ENCODE measurements around the gene CFAP410.
"Not testable (repeated sequence)": the region's sequence is repeated elsewhere in the genome, so short reads cannot be mapped to it uniquely, and the experiment has no call there.

The CFAP410 gene

GRCh38 chr21:44368711-44369446 lies 29.7 kb upstream of the CFAP410 start:
- FAIRE-seq: no peak

GRCh38 chr21:44366586-44367211 lies 27.5 kb upstream of the CFAP410 start:
- FAIRE-seq: no peak

- FAIRE-seq: no peak
Observed at GRCh38 chr21:44365967-44366585, 26.9 kb upstream of the CFAP410 start.

GRCh38 chr21:44365251-44365966 lies 26.2 kb upstream of the CFAP410 start:
- FAIRE-seq: no peak

- FAIRE-seq: no peak
Observed at GRCh38 chr21:44364151-44365053, 25.2 kb upstream of the CFAP410 start.

GRCh38 chr21:44363278-44363677 lies 24.1 kb upstream of the CFAP410 start:
- no peak for FAIRE-seq

GRCh38 chr21:44361903-44362302 lies 22.7 kb upstream of the CFAP410 start:
- not testable (repeated sequence) for FAIRE-seq

- no peak for FAIRE-seq
Observed at GRCh38 chr21:44360159-44360558, 21.0 kb upstream of the CFAP410 start.

GRCh38 chr21:44359396-44359795 lies 20.2 kb upstream of the CFAP410 start:
- no peak for FAIRE-seq

GRCh38 chr21:44357064-44357837 lies 18.1 kb upstream of the CFAP410 start:
- FAIRE-seq: no peak

- FAIRE-seq: no peak
Observed at GRCh38 chr21:44356636-44357035, 17.4 kb upstream of the CFAP410 start.

- FAIRE-seq: no peak
Observed at GRCh38 chr21:44356160-44356559, 17.0 kb upstream of the CFAP410 start.

GRCh38 chr21:44354775-44355771 lies 15.9 kb upstream of the CFAP410 start:
- no peak for FAIRE-seq

GRCh38 chr21:44354001-44354405 lies 14.8 kb upstream of the CFAP410 start:
- no peak for FAIRE-seq

- no peak for FAIRE-seq
Observed at GRCh38 chr21:44353191-44353970, 14.2 kb upstream of the CFAP410 start, which contains the start of gene TRPM2. Gene TRPM2, plus strand, starts transcription at chr21:44353621. Its CDS starts 80 bp downstream, at chr21:44353701.

GRCh38 chr21:44352253-44352860 lies 13.2 kb upstream of the CFAP410 start:
- FAIRE-seq: no peak

GRCh38 chr21:44351535-44352252 lies 12.5 kb upstream of the CFAP410 start:
- FAIRE-seq: no peak

All from endometrium (tissue), 2 donors.